HEK293 (cell line): ENCODE results near the gene EME1.

ENCODE experiments used
- KLF16 ChIP-seq: fragments of 450-650 bp; formaldehyde crosslinking; IDR thresholded peaks from 2 replicates; pipeline ENCODE4 v1.5.1; 2017; ENCODE audit warnings: missing biosample characterization, missing genetic modification characterization
- KLF8 ChIP-seq: fragments of 450-650 bp; formaldehyde crosslinking; IDR thresholded peaks from 2 replicates; pipeline ENCODE4 v1.5.1; 2016; ENCODE audit warnings: missing biosample characterization, missing genetic modification characterization
- SP2 ChIP-seq: fragments of 450-650 bp; formaldehyde crosslinking; IDR thresholded peaks from 2 replicates; pipeline ENCODE4 v1.5.1; 2016; ENCODE audit warnings: missing biosample characterization, missing genetic modification characterization
- ZBTB44 ChIP-seq: fragments of 450-650 bp; IDR thresholded peaks from 2 replicates; pipeline ENCODE4 v1.5.1; 2018; ENCODE audit warnings: missing biosample characterization, mild to moderate bottlenecking, missing genetic modification characterization
- ZNF114 ChIP-seq: fragments of 450-650 bp; formaldehyde crosslinking; IDR thresholded peaks from 2 replicates; pipeline ENCODE4 v1.5.0; 2017; ENCODE audit warnings: missing biosample characterization, missing genetic modification characterization
- ZNF121 ChIP-seq: fragments of 450-650 bp; formaldehyde crosslinking; IDR thresholded peaks from 2 replicates; pipeline ENCODE4 v1.5.1; 2016; ENCODE audit warnings: missing biosample characterization, missing genetic modification characterization
- ZNF18 ChIP-seq: fragments of 450-650 bp; formaldehyde crosslinking; IDR thresholded peaks from 2 replicates; pipeline ENCODE4 v1.5.1; 2016; ENCODE audit warnings: missing biosample characterization, missing genetic modification characterization
- ZNF202 ChIP-seq: fragments of 450-650 bp; formaldehyde crosslinking; IDR thresholded peaks from 2 replicates; pipeline ENCODE4 v1.5.1; 2016; ENCODE audit warnings: missing biosample characterization, missing genetic modification characterization, borderline replicate concordance
- ZNF223 ChIP-seq: fragments of 450-650 bp; formaldehyde crosslinking; IDR thresholded peaks from 2 replicates; pipeline ENCODE4 v1.5.1; 2016; ENCODE audit warnings: missing biosample characterization, missing genetic modification characterization
- ZNF23 ChIP-seq: fragments of 450-650 bp; formaldehyde crosslinking; IDR thresholded peaks from 2 replicates; pipeline ENCODE4 v1.5.1; 2016; ENCODE audit warnings: missing biosample characterization, missing genetic modification characterization, borderline replicate concordance
- ZNF239 ChIP-seq: fragments of 450-650 bp; formaldehyde crosslinking; IDR thresholded peaks from 2 replicates; pipeline ENCODE4 v1.5.1; 2016; ENCODE audit warnings: missing biosample characterization, missing genetic modification characterization
- ZNF335 ChIP-seq: fragments of 450-650 bp; formaldehyde crosslinking; conservative IDR thresholded peaks from 2 replicates; pipeline ENCODE4 v1.5.1; 2016; ENCODE audit warnings: missing biosample characterization, missing genetic modification characterization
- ZNF518A ChIP-seq: fragments of 450-650 bp; formaldehyde crosslinking; conservative IDR thresholded peaks from 2 replicates; pipeline ENCODE4 v1.5.1; 2016; ENCODE audit warnings: low read depth, missing biosample characterization, missing genetic modification characterization
- ZNF548 ChIP-seq: fragments of 450-650 bp; formaldehyde crosslinking; IDR thresholded peaks from 2 replicates; pipeline ENCODE4 v1.5.1; 2016; ENCODE audit warnings: missing biosample characterization, missing genetic modification characterization
- ZNF571 ChIP-seq: fragments of 450-650 bp; formaldehyde crosslinking; IDR thresholded peaks from 2 replicates; pipeline ENCODE4 v1.5.0; 2017; ENCODE audit warnings: missing biosample characterization, missing genetic modification characterization
- ZNF610 ChIP-seq: fragments of 450-650 bp; formaldehyde crosslinking; IDR thresholded peaks from 2 replicates; pipeline ENCODE4 v1.5.1; 2016; ENCODE audit warnings: missing biosample characterization, missing genetic modification characterization, borderline replicate concordance
- ZNF658 ChIP-seq: fragments of 450-650 bp; formaldehyde crosslinking; IDR thresholded peaks from 2 replicates; pipeline ENCODE4; 2016; ENCODE audit warnings: missing biosample characterization, missing genetic modification characterization
- ZNF768 ChIP-seq: fragments of 450-650 bp; formaldehyde crosslinking; IDR thresholded peaks from 2 replicates; pipeline ENCODE4 v1.5.1; 2018; ENCODE audit warnings: missing biosample characterization, mild to moderate bottlenecking, missing genetic modification characterization
- TF ChIP-seq, protein P1 (sequence below): fragments of 450-650 bp; formaldehyde crosslinking; IDR thresholded peaks from 2 replicates; pipeline ENCODE4 v1.5.1; 2016; ENCODE audit warnings: missing biosample characterization, missing genetic modification characterization
- TF ChIP-seq, protein P2 (sequence below): fragments of 450-650 bp; formaldehyde crosslinking; IDR thresholded peaks from 2 replicates; pipeline ENCODE4 v1.5.1; 2016; ENCODE audit warnings: missing biosample characterization, missing genetic modification characterization
- TF ChIP-seq, protein P3 (sequence below): fragments of 450-650 bp; formaldehyde crosslinking; IDR thresholded peaks from 2 replicates; pipeline ENCODE4 v1.5.1; 2017; ENCODE audit warnings: missing biosample characterization, missing genetic modification characterization
- TF ChIP-seq, protein P4 (sequence below): fragments of 450-650 bp; IDR thresholded peaks from 2 replicates; pipeline ENCODE4 v1.5.1; 2018; ENCODE audit warnings: missing biosample characterization, missing genetic modification characterization

The EME1 gene

DNA sequence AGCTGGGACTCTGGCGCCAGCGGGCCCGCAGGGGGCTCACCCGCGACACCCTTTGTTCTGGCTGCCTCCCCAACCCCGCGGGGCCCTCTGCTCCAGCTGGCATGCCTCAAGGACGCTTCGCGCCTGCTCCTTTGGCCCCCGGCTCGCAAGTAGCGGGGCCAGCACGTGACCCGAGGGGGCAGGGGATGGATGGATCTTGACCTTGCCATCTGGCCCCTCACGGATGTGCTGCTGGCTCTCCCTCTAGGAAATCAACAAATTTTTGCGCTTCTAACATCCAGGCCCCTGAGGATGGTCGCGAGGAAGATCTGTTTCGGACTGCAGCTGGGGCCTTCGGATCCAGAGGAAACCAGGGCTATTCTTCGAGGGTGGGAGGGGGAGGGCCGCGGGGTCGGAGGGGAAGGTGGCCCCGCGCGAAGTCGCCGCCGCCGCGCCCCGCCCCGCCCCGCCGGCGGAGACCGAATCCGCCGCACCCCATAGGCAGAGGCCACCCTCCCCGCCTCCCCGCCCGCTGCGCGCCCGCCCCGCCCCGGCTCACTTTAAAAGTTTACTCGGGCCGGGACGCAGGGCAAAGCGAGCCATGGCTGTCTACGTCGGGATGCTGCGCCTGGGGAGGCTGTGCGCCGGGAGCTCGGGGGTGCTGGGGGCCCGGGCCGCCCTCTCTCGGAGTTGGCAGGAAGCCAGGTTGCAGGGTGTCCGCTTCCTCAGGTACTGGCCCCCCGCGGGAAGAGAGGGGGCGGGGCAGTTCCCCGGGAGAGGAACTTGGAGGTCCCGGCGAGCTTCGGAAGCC lies 52.8 kb downstream of the EME1 start, which contains the start of gene ACSF2 (continued):
- TF ChIP-seq ZNF518A (tag by site-specific recombination) (no peak), KLF8 (tag by site-specific recombination) (peak; percentile 35; the same call in 1 of the 2 replicates), ZNF571 (tag by site-specific recombination) (no peak), KLF16 (tag by site-specific recombination) (peak; percentile 62), SP2 (tag by site-specific recombination) (peak; percentile 77), ZNF658 (no peak), ZNF18 (tag by site-specific recombination) (no peak), ZNF223 (no peak), ZNF548 (tag by site-specific recombination) (no peak), ZNF23 (no peak), ZNF202 (tag by site-specific recombination) (peak; percentile 81; the same call in 1 of the 2 replicates), ZBTB44 (tag by site-specific recombination) (peak; percentile 35; the same call in 1 of the 2 replicates), ZNF114 (tag by site-specific recombination) (no peak), ZNF239 (tag by site-specific recombination) (no peak), ZNF335 (tag by site-specific recombination) (peak; percentile 68), ZNF768 (tag by site-specific recombination) (no peak), ZNF121 (no peak), ZNF610 (no peak)
- TF ChIP-seq, protein P1, sequence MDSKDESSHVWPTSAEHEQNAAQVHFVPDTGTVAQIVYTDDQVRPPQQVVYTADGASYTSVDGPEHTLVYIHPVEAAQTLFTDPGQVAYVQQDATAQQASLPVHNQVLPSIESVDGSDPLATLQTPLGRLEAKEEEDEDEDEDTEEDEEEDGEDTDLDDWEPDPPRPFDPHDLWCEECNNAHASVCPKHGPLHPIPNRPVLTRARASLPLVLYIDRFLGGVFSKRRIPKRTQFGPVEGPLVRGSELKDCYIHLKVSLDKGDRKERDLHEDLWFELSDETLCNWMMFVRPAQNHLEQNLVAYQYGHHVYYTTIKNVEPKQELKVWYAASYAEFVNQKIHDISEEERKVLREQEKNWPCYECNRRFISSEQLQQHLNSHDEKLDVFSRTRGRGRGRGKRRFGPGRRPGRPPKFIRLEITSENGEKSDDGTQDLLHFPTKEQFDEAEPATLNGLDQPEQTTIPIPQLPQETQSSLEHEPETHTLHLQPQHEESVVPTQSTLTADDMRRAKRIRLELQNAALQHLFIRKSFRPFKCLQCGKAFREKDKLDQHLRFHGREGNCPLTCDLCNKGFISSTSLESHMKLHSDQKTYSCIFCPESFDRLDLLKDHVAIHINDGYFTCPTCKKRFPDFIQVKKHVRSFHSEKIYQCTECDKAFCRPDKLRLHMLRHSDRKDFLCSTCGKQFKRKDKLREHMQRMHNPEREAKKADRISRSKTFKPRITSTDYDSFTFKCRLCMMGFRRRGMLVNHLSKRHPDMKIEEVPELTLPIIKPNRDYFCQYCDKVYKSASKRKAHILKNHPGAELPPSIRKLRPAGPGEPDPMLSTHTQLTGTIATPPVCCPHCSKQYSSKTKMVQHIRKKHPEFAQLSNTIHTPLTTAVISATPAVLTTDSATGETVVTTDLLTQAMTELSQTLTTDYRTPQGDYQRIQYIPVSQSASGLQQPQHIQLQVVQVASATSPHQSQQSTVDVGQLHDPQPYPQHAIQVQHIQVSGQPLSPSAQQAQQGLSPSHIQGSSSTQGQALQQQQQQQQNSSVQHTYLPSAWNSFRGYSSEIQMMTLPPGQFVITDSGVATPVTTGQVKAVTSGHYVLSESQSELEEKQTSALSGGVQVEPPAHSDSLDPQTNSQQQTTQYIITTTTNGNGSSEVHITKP (tag by site-specific recombination), result peak; percentile 40; the same call in 1 of the 2 replicates
- TF ChIP-seq, protein P2, sequence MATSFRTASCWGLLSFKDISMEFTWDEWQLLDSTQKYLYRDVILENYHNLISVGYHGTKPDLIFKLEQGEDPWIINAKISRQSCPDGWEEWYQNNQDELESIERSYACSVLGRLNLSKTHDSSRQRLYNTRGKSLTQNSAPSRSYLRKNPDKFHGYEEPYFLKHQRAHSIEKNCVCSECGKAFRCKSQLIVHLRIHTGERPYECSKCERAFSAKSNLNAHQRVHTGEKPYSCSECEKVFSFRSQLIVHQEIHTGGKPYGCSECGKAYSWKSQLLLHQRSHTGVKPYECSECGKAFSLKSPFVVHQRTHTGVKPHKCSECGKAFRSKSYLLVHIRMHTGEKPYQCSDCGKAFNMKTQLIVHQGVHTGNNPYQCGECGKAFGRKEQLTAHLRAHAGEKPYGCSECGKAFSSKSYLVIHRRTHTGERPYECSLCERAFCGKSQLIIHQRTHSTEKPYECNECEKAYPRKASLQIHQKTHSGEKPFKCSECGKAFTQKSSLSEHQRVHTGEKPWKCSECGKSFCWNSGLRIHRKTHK, result no peak
- TF ChIP-seq, protein P3, sequence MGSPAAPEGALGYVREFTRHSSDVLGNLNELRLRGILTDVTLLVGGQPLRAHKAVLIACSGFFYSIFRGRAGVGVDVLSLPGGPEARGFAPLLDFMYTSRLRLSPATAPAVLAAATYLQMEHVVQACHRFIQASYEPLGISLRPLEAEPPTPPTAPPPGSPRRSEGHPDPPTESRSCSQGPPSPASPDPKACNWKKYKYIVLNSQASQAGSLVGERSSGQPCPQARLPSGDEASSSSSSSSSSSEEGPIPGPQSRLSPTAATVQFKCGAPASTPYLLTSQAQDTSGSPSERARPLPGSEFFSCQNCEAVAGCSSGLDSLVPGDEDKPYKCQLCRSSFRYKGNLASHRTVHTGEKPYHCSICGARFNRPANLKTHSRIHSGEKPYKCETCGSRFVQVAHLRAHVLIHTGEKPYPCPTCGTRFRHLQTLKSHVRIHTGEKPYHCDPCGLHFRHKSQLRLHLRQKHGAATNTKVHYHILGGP, result no peak
- TF ChIP-seq, protein P4, sequence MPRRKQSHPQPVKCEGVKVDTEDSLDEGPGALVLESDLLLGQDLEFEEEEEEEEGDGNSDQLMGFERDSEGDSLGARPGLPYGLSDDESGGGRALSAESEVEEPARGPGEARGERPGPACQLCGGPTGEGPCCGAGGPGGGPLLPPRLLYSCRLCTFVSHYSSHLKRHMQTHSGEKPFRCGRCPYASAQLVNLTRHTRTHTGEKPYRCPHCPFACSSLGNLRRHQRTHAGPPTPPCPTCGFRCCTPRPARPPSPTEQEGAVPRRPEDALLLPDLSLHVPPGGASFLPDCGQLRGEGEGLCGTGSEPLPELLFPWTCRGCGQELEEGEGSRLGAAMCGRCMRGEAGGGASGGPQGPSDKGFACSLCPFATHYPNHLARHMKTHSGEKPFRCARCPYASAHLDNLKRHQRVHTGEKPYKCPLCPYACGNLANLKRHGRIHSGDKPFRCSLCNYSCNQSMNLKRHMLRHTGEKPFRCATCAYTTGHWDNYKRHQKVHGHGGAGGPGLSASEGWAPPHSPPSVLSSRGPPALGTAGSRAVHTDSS (tag by site-specific recombination), result no peak
